ENCODE data around the gene EDNRA.
A peak's percentile ranks its signal among the peaks of the same experiment; 100 is the strongest.

EDNRA gene

GRCh38 chr4:147498031-147498660 is 17.2 kb downstream of the EDNRA start:
- no peak for DNase-seq (ENCODE audit: low spot score)

GRCh38 chr4:147508346-147508745 is 27.4 kb downstream of the EDNRA start:
- DNase-seq (ENCODE audit: low spot score), result no peak

GRCh38 chr4:147509386-147509785 is 28.5 kb downstream of the EDNRA start:
- DNase-seq (ENCODE audit: low spot score), result no peak

- DNase-seq (ENCODE audit: low spot score), result no peak
Measured at GRCh38 chr4:147510962-147511668, 30.2 kb downstream of the EDNRA start.

GRCh38 chr4:147513091-147513490 is 32.2 kb downstream of the EDNRA start:
- no peak for DNase-seq (ENCODE audit: low spot score)

- DNase-seq (ENCODE audit: low spot score), result no peak
Measured at GRCh38 chr4:147513952-147514351, 33.1 kb downstream of the EDNRA start.

GRCh38 chr4:147515220-147515936 is 34.5 kb downstream of the EDNRA start:
- DNase-seq (ENCODE audit: low spot score), result no peak

- DNase-seq (ENCODE audit: low spot score), result no peak
Measured at GRCh38 chr4:147516133-147516532, 35.2 kb downstream of the EDNRA start.

GRCh38 chr4:147518086-147518485 is 37.2 kb downstream of the EDNRA start:
- no peak for DNase-seq (ENCODE audit: low spot score)

- DNase-seq (ENCODE audit: low spot score), result peak; percentile 17
Measured at GRCh38 chr4:147518846-147519767, 38.2 kb downstream of the EDNRA start.

GRCh38 chr4:147524601-147525000 is 43.7 kb downstream of the EDNRA start:
- no peak for DNase-seq (ENCODE audit: low spot score)

- no peak for DNase-seq (ENCODE audit: low spot score)
Measured at GRCh38 chr4:147525494-147526271, 44.8 kb downstream of the EDNRA start.

GRCh38 chr4:147526272-147526654 is 45.4 kb downstream of the EDNRA start:
- DNase-seq (ENCODE audit: low spot score), result no peak

- no peak for DNase-seq (ENCODE audit: low spot score)
Measured at GRCh38 chr4:147528054-147528453, 47.2 kb downstream of the EDNRA start.

GRCh38 chr4:147530134-147530533 is 49.2 kb downstream of the EDNRA start:
- no peak for DNase-seq (ENCODE audit: low spot score)

GRCh38 chr4:147530723-147531122 is 49.8 kb downstream of the EDNRA start:
- no peak for DNase-seq (ENCODE audit: low spot score)

GRCh38 chr4:147532896-147533295 is 52.0 kb downstream of the EDNRA start:
- DNase-seq (ENCODE audit: low spot score), result no peak

GRCh38 chr4:147533331-147533730 is 52.4 kb downstream of the EDNRA start:
- no peak for DNase-seq (ENCODE audit: low spot score)

- no peak for DNase-seq (ENCODE audit: low spot score)
Measured at GRCh38 chr4:147535124-147535523, 54.2 kb downstream of the EDNRA start.

- no peak for DNase-seq (ENCODE audit: low spot score)
Measured at GRCh38 chr4:147538711-147539110, 57.8 kb downstream of the EDNRA start.

GRCh38 chr4:147539959-147540358 is 59.1 kb downstream of the EDNRA start:
- DNase-seq (ENCODE audit: low spot score), result no peak

Measured in hematopoietic multipotent progenitor cell treated with erythropoietin and hydrocortisone succinate and interleukin-3 and kit ligand, for 17 days (in vitro differentiated cells).